D721Med (cell line): ENCODE data around the gene GAS6.

Source experiments
- DNase-seq: peaks from one replicate; pipeline ENCODE4 v3.0.0; 2011; ENCODE audit warnings: low spot score; ENCODE audit not compliant: insufficient read length
- FAIRE-seq: peaks from 2 replicates; lab custom pipeline; 2011; peaks lifted over from hg19 to GRCh38; lab: Jason Lieb, UNC
- TF ChIP-seq, protein P1 (sequence below): IDR thresholded peaks from 2 replicates; pipeline ENCODE4 v1.5.1; 2012; ENCODE audit warnings: mild to moderate bottlenecking, control low read depth; ENCODE audit not compliant: insufficient read depth; ENCODE audit errors: missing control alignments

GAS6 gene

DNA sequence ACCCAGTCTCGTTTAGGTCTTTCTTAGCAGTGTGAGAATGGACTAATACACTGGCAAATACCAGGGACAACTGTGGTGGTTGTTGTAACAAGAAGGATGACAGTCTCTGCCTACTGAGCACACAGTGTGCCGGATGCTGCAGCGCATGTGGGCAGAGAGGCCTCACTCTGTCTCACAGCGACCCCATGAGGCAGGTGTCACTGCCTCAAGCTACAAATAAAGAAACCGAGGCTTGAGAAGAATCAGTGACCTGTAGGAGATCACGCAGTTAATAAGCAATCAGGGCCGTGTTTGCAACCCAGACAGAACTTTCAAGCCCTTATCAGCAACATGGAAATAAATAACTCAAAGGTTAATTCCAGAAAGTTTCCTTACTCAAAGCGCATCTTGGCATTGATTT lies 40.5 kb upstream of the GAS6 start:
- no peak for DNase-seq
- FAIRE-seq, result no peak
- TF ChIP-seq, protein P1, sequence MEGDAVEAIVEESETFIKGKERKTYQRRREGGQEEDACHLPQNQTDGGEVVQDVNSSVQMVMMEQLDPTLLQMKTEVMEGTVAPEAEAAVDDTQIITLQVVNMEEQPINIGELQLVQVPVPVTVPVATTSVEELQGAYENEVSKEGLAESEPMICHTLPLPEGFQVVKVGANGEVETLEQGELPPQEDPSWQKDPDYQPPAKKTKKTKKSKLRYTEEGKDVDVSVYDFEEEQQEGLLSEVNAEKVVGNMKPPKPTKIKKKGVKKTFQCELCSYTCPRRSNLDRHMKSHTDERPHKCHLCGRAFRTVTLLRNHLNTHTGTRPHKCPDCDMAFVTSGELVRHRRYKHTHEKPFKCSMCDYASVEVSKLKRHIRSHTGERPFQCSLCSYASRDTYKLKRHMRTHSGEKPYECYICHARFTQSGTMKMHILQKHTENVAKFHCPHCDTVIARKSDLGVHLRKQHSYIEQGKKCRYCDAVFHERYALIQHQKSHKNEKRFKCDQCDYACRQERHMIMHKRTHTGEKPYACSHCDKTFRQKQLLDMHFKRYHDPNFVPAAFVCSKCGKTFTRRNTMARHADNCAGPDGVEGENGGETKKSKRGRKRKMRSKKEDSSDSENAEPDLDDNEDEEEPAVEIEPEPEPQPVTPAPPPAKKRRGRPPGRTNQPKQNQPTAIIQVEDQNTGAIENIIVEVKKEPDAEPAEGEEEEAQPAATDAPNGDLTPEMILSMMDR, result peak; percentile 60

DNA sequence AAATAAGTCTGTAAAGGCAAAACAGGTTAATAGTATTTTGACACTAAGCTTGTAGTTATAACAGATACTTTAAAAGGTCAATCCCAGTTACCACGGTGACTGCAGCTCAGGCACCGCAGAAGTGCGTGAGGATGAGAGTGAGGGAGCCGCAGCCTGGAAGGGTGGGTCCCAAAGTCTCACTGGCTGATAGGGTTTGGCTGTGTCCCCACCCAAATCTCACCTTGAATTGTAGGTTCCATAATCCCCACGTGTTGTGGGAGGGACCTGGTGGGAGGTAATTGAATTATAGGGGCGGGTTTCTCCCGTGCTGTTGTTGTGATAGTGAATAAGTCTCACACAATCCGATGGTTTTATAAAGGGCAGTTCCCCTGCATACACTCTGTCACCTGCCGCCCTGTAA lies 40.0 kb upstream of the GAS6 start:
- TF ChIP-seq, protein P1, result no peak
- DNase-seq (no peak), FAIRE-seq (no peak)

DNA sequence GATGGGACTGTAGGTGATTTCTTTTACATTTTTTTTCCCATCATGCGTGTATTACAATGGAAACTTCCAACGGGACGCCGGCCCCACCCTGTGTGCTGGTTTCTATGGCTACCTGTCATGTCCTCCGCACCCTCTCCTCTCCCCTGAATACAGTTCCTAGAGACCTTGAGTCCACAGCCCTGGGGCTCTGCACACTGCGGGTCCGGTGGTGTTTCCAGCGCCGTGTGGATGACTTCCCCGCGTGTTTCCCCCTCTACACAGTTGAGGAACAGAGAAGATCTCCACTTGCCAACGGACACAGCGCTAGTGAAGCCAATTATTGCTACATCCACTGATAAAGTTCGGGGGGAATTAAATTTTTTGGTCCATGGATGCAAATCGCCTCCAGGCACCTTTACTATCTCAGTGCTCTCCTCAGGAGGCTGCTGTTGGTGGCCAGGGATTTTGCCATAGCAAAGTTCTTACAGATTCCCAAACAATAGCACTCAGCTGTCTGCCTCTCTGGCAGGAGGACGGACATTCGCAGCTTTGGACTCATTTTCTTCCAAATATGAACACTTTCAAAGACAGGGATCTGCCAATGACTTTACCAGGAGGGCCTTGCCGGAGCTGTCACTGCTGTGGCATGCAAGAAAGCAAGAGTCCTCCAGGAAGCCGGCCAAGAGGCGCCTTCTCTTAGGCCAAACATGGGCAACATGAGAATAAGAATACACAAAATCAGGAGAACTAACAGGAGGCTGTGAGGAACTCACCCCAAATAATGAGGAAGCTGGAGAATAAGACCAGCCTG lies 39.3 kb upstream of the GAS6 start:
- TF ChIP-seq, protein P1, result no peak
- DNase-seq (no peak), FAIRE-seq (no peak)

DNA sequence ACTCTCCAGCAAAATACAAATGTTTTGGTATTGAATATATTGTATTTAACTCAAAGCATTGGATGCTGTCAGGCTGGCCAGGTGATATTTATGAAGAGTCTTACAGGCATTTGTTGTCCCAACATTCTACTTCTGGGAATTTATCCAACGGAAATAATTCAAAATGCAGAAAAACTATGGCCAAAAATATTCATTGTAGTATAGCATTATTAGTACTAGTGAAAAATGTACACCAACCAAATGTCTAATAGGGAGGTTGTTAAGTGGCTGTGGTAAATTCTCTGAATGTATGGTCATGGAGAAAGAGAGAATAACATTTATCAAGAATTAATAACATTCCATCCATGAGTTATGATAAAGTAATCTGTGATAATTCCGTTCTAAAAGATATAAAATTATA lies 38.6 kb upstream of the GAS6 start:
- TF ChIP-seq, protein P1, result no peak
- DNase-seq (no peak), FAIRE-seq (no peak)

DNA sequence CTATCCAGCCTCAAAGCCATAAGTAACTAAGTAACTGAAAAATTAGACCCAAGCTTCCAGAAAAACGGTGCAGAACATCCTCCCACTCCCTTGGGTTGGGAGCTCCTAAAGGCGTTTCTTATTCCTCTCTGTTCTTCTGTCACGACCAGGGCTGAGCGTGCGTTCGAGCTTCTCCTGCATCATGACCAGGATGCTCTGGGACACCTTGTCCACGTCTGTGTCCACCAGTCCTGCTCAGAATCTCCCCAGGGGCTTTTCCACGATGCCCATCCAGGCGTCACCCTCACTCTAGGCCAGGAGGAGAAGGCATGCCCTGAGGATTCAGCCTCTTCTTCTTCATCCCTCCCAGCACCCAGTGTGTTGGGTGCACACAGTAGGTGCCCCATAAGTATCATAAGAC lies 37.8 kb upstream of the GAS6 start:
- no peak for FAIRE-seq
- TF ChIP-seq, protein P1, result no peak
- no peak for DNase-seq

DNA sequence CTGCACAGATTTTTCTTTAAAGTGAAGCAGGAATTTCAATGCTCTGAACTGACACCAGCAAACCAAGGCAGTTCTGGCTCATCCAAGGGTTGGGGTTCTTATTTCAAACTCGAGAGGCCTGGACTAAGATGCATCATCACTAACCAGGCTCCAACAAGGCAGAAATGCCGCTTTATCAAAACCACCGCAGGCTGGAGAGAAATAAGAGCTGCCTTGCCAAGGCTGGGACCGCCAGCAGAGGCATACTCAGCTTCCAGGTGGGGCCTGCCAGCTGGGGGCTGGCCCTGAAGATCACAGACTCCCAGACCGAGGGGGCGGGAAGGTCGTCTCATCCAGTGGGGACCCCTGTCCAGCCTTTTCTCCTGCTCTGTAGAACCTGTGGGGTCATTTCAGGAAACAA lies 37.4 kb upstream of the GAS6 start:
- DNase-seq (no peak), FAIRE-seq (no peak)
- TF ChIP-seq, protein P1, result no peak

DNA sequence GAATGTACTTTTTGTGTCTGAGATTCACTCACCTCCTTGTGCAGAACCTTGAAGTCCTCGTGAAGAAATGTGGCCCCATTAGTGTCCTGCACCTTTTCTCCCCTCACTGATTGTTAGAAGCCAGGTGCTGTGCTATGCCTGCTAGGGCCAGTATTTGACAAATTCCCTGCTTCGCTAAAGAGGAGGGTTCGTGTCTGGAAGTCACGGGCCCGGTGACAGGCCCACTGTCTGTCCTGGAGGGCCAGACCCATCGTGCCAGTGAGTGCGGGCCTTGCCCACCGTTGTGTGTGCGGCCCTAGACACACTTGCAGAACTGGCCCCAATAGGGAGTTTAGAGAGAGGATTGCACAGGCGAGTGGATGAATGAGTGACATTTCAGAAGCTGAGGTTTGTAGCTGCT lies 36.8 kb upstream of the GAS6 start:
- TF ChIP-seq, protein P1, result no peak
- no peak for DNase-seq
- no peak for FAIRE-seq
